SIG-M5 (cell line): ENCODE data around the gene QSOX2.

Experiments used
- DNase-seq: peaks from one replicate; lab custom pipeline; 2025; lab: John Stamatoyannopoulos, UW

Gene QSOX2, protein sequence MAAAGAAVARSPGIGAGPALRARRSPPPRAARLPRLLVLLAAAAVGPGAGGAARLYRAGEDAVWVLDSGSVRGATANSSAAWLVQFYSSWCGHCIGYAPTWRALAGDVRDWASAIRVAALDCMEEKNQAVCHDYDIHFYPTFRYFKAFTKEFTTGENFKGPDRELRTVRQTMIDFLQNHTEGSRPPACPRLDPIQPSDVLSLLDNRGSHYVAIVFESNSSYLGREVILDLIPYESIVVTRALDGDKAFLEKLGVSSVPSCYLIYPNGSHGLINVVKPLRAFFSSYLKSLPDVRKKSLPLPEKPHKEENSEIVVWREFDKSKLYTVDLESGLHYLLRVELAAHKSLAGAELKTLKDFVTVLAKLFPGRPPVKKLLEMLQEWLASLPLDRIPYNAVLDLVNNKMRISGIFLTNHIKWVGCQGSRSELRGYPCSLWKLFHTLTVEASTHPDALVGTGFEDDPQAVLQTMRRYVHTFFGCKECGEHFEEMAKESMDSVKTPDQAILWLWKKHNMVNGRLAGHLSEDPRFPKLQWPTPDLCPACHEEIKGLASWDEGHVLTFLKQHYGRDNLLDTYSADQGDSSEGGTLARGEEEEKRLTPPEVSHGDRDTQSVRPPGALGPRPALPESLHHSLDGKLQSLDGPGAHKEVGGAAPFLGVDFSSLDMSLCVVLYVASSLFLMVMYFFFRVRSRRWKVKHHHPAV

DNA sequence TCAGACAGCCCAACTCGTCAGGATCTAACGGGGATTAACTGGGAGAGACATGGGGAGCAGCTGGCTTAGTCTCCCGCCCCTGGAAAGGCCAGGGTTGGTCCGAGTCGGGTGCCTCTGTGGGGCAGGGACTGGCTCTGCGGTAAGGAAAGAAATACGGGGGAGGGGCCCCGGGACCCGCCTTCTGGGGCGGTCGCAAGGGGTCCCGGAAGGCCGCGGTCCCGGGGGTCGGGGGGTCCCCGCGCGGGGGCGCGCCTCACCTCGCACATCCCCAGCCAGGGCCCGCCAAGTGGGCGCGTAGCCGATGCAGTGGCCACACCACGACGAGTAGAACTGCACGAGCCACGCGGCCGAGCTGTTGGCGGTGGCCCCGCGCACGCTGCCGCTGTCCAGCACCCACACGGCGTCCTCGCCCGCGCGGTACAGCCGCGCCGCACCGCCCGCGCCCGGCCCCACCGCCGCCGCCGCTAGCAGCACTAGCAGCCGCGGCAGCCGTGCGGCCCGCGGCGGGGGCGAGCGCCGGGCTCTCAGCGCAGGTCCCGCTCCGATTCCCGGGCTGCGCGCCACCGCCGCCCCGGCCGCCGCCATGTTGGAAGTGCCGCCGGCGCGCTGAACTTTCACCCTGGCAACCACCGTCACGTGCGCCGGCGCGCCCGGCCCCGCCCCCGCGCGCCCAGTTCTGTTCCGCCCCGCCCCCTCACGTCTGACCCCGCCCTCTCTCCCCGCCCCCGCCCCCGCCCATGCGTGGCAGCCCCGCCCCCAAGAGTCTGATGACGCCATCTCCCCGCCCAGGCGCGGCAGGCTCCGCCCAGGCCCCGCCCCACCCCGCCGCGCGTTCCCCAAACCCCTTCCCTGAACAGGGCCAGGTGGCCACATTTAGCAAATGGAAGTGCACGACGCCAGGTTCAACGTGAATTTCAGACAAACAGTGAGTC, at the start of gene QSOX2:
TSS of gene QSOX2 (minus strand) at position 594 of the 932 bp plus-strand sequence. CDS start at position 585, 9 bp downstream.
- no peak for DNase-seq

DNA sequence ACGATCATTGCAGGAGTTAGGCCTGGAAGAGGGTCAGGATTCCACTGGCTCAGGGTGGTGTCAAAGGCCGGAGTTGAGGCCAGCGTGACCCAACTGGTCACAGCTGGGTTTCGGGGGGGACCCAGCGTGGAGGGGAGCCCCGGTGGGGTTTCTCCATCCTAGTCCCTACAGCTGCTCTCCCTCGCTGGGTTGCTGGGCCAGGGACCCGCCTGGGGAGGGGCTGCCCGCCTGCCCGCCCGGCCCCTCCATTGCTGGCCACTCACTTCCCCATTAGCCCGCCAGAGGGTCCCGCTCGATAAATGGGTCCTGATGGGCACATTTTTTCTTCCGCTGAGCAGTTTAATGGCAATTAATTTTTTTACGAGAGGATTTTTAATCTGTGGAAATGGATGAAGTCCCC, 49.4 kb upstream of the QSOX2 start:
- DNase-seq = no peak

DNA sequence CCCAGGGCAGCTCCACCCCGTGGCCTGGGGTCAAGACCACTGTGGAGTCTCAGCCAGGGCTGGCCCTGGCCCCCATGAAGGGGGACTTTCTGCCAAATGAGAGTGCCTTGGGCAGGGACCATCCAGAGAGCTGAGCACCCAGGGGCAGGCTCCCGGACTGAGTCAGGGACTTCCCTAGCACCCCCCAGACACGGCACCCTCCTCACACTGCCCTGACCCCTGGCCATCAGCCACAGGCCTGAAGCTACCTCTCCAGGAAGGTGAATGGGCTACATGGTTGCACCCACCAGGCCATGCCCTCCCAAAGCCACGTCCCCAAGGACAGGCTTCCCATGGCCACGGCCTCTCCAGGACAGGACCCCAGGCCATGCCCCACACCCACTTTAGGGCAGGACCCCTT, 48.8 kb upstream of the QSOX2 start:
- DNase-seq = no peak

DNA sequence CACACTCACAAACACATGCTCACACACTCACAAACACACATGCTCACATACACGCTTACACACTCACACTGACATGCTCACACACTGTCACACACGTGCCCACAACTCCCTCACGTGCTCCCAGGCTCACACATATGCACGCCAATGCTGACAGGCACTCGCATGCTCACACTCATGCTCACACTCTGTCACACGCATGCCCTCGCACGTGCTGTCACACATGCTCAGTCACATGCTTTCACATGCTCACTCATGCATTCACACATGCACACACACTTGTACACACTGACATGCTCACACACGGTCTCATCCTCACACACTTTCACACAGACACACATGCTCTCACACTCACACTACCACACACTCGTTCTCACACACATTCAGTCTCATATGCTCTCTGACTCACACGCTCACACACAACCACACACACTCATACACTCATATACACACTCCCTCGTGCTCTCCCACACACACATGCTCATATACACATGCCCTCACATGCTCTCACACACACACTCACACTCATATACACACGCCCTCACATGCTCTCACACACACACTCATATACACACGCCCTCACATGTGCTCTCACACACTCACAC, 48.0 kb upstream of the QSOX2 start:
- DNase-seq = no peak

DNA sequence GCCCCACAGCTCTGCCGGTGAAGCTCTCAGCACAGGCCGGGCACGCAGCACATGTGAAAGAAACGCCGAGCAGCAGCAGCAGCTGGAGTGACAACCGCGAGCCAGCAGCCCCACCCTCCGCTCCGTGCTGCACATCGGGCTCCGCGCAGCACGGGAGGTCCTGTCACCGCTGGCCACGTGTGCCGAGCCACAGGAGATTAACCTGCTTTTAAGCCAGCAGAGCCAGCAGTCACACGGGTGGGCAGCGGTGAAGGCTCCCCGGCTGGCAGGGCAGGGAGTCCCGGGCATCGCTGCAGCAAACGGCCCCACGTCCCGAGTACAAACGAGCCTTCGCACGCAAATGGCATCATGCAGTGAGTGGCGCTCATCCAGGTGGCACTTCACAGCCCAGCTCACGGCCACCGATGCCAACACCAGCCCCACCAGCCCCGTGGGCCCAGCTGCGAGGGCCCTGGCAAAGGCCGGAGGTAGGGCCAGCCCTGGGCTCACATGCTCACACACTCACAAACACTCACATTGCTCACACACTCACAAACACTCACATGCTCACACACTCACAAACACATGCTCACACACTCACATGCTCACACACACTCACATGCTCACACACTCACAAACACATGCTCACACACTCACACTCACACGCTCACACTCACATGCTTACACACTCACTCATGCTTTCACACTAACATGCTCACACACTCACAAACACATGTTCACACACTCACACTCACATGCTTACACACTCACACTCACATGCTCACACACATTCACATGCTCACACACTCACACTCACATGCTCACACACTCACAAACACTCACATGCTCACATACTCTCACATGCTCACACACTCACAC, 47.2 kb upstream of the QSOX2 start:
- DNase-seq = no peak

DNA sequence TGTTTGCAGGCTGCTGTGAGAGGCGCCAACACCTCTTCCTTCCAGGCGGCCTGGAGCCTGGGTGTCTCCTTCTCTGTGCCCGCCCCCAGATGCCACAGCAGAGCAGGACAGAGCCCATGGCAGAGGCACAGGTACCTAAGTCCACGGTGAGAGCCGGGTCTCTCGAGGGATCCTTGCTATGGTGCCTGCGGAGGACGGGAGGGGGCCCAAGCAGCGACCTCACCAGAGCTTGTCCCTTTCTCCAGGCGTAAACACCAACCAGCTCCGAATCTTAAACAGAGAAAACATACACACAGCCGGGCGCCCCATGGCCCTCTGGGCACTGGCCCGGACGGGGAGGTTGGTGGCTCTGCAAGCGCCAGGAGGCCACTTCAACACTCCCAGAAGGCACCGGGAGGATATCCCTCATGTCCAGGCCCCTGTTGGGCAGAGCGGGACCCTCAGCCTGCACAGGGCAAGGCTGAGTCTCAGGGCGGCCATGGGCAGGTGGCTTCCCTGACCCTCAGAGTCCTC, 46.5 kb upstream of the QSOX2 start:
- DNase-seq = no peak

DNA sequence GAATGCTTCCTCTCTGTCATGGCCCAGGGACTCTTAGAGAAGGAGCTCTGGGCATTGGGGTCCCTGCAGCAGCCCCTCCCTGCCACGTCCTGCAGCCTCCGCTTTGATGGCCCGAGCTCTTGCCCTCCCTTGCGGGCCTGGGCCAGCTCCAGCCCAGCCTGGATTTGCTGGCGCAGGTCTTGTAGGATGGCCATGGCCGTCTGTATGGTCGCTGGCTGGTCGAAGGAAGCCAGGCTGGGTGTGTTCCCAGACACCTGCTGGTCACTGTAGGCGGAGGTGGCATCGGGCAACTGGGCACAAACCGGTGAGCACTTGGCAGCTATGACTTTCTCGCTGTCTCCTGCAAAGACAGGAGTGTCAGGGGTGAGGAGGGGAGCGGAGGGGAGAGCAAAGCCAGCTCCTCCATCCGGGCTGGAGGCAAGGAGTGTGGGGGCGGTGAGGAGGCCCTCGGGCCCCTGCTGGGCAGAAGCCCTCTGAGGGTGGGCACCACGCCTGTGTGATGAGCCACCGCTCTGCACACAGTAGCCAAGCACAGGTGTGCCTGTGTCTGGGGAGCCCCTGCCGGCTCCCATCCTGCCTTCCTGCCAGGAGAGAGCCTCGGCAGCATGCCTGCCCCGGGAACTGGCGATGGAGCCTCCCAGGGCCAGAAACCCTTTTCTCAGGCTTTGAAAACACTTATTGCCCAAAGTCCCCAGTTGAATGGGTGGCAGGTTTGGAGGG, 45.9 kb upstream of the QSOX2 start:
- no peak for DNase-seq

DNA sequence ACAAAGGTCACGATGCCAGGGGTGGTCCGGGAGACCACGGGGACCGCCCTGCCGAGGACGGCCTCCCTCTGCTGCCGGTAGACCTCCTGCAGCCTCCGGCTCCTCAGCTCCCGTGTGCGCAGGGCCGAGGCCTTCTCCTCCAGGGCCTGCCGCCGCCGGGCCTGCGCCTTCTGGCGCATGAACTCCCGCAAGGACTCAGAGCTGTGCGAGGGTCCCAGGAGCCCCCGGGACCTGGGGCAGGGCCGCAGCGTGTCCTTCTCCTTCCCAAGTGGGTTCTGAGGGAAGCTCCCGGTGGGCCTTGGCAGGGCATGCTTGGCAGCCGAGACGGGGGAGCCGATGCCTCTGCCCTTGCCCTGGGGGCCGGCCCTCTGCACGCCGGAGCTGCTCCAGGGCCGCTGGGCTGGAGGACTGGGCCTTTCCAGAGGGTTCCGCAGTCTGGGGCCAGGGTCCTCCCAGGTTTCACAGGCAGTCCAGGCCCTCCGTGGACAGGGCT, 44.9 kb upstream of the QSOX2 start:
- DNase-seq = no peak

DNA sequence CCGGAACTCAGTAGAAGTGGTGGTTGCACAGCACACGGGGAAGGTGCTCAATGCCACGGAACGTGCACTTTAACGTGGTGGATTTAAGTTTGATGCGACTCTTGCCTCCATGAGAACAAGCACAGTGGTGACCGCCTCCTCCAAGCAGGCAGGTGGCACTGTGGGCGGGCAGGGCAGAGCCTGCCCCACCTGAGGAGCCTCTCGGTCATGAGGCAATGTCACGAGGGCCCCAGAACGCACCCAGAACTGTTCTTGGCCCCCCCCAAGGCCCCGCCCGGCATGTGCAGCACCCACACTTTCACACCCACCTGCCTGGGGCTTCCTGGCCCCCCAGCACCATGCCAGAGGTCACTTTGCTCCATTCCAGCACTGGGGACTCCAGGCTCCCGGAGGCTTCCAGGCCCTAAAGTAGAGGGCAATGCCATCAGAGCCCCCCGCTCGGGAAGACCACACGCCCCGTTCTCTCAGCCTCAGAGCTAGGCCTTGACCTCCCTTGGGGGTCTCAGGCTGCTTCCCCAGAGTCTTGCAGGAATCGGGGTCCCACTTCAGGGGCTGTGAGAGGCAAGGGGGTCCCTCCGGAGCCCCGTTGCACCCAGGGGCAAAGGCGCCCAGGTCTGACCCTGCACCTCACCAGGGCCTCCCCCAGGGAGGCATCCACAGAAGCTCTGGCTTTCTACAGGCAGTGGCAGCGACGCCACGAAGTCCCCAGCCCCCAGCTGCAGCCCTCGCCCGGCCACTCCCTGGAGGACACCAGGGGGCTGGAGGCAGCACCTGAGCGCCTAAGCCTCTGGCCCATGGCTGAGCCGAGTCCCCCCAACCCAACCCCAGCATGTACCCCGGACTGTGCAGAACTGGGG, 44.3 kb upstream of the QSOX2 start:
- DNase-seq = no peak

DNA sequence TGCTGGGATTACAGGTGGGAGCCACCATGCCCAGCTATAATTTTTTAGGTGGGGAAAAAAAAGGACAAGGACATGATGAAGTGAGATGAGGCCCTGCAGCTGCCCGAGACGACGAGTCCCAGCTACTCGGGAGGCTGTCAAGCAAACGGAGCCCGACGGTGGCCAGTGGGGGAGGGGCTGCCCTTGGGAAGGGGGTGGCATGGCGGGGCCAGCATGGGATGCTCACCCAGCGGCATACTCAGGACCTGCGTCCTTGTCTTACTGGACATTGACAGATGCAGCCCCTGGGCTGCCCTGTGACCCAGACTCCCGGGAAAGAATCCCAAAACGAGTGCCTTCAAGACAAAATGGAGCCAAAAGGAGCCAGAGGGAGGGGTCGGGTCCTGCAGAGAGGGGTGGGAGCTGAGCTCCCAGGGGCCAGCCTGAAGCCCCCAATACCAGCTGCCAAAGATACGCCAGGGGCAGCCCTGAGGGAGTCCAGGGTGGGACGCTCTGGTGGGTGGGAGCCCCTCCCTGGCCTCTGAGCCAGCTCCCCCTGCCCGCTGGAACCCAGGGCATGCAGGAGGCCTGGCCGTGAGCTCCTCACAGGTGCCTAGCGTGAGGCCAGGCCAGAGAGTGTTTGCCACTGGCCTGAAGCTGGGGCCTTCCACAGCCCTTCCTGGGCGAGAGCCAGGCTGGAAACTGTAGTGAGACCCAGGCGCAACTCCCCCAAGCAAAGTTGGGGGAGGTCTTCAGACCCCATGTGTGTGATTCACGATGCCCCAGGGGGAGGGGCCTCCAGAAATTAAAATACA, 42.5 kb upstream of the QSOX2 start:
- DNase-seq = no peak

DNA sequence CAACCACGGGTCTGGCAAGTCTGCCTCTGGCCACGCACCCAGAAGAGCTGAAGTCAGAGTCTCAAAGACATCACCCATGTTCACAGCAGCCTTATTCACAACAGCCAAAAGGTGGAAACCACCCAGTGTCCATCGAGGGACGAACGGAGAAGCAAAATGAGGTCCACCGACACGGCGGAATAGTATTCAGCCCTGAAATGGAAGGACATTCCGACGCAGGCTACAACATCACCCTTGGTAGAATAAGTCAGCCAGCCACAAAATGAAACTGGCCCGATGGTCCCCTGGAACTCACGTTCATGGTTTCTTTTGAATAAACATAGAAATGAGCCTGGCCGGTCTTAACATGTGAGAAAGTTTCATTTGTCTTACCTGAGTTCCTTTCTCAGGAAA, 41.4 kb upstream of the QSOX2 start:
- no peak for DNase-seq

DNA sequence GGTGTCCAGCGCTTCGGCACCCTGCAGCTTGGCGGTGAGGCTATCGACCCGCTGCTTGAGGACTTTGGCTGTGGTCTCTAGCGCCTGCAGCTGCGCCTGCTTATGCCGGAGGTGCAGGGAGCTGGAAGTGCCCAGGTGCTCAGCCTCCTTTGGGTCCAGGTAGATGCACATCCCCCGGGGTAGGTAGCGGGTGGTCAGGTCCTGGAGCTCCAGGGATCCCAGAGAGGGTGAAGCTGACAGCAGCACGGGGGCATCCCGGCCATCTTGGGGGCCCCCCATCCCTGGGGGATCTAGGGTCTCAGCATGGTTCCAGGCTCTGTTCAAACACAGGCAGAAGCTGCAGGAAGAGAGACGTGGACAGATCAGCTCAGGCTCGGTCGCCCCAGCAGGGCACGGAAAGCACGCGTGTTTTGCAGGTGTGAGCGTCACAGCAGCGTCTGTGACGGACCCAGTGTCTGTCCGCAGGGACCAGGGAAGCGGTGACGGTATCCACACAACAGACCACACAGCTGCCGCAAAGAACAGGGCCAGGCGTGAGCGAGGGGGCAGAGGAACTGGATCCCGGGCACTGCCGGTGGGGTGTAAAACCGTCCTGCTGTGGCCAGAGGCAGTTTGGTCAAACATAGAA, 40.9 kb upstream of the QSOX2 start:
- DNase-seq = no peak

DNA sequence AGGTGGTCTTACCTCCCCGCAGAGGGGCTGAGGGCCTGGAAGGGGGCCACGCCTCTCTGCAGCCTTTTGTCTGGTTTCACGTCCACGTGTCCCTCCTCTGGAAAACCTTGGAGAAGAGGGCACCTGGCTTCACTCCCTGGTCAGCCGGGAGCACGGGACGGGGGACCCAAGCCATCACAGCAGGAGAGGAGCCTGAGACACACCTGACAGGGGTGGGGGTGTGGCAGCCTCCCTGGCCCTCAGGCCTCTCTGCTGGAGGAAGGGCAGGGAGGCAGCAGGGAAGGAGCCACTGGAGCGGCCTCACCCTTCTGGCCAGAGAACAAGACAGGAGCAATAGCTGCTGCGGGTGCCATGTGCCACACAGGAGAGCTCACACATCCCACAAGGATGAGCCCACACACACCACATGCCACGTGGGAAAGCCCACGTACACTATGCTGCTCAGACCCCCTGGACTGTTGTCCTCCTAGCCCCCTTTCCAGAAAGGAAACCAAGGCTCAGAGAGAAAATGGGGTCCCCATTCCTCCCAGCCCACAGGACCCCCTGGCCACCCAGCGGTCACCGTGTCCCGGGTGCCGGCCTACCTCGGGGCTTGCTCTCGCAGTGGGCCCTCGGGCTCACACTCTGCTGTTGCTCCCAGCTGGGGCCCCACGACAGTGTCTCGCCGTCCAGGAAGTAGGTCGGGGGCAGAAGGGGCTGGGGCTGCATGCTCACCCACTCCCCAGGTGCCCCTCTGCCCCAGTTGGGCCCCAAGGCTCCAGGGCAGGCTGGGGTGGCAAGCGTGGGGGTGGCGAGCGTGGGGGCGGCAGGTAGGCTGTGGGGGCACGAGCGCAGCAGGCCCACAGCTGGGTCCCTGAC, 40.1 kb upstream of the QSOX2 start:
- DNase-seq = no peak

DNA sequence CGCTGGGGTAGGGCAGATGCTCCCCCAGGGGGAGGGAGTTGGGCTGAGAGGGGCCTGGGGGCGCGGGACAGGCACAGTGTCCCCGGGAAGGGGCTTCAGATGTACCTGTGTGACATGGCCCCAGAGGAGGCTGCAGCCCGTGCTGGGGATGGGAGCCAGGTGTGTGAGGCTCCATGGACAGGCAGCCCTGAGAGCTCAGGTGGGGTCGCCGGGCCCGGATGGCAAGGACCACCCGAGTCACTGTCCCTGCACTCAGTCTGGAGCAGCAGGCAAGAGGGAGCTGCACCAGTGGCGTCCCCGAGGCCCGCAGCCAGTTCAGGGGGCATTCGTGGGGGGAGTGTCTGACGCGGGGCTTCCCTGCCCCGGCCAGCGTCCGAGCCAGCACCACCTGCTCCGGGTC, 39.3 kb upstream of the QSOX2 start:
- DNase-seq = no peak

DNA sequence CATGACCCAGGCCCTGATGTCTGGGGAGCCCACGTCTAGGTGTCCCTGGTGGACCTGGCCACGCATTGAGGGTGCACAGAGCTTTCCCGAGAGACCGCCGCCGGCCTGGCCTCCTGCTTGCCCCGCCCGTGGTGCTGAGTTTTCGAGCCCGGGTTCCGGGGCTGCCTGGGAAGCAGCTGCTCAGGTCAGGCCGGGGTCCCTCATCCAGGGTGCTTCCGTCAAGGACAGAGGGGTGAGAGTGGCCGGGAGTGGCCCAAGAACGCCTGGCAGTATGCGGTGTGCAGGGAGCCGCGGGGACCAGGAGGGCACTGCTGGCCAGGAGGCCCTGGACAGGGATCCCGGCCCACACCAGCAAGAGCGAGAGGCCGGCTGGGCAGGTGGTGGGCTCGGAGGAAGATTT, 38.7 kb upstream of the QSOX2 start:
- DNase-seq = no peak

DNA sequence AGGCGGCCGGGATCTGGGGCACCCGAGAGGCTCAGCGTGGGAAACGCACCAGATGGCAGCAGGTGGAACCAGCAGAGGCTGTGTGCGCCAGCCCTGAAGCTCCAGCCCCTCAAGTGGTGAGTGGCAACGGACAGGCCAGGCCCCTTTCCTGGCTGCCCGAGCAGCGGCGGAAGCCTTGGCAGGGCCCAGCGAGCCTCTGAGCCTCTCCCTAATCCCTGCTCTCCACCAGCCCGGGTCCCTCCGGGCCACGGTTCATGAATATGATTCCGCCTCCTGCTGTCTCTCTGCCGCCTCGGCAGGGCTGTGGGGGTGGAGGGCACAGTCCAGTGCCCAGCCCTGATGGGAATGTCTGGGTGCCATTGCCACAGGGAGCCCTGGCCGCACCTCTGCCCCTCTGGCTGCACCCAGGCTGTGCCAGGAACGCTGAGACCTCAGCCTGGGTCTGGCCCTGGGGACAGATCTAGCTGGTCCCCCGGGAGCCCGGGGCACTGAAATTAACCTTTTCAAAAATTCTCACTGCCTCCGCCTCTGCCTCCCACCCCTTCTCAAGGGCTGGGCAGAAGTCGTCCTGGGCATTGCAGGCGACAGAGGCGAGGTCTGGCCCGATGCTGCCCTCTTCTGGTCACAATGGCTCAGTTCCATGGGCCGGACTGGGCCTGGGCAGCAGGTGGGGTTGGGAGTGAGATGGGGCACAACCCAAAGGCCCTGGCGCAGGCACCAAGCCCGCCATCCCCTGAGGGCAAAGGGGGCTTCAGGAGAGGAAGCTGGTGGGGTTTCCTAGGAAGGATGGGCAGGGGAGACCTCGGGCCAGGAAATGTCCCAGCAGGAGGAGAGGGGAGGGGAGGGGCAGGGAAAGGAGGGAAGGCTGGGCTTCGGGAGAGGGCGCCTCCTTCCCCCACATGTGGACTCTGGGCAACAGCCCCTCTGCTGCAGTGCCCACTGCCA, 38.0 kb upstream of the QSOX2 start:
- no peak for DNase-seq
